Measurements from ENCODE around the gene RCOR1.
"Not testable (repeated sequence)": the region's sequence is repeated elsewhere in the genome, so short reads cannot be mapped to it uniquely, and the experiment has no call there.

Gene RCOR1

GRCh38 chr14:102593061-102593824, 794 bp downstream of the RCOR1 start:
- peak; percentile 78 for DNase-seq (ENCODE audit: low spot score)

- DNase-seq (ENCODE audit: low spot score), result no peak
These were observed 1.3 kb downstream of the RCOR1 start for GRCh38 chr14:102593825-102594137.

- peak; percentile 67 for DNase-seq (ENCODE audit: low spot score)
These were observed 2.2 kb downstream of the RCOR1 start for GRCh38 chr14:102594514-102595175.

GRCh38 chr14:102601378-102601925, 9.0 kb downstream of the RCOR1 start:
- DNase-seq (ENCODE audit: low spot score), result no peak

GRCh38 chr14:102602421-102603292, 10.2 kb downstream of the RCOR1 start:
- no peak for DNase-seq (ENCODE audit: low spot score)

- DNase-seq (ENCODE audit: low spot score), result no peak
These were observed 11.0 kb downstream of the RCOR1 start for GRCh38 chr14:102603293-102603907.

- DNase-seq (ENCODE audit: low spot score), result no peak
These were observed 11.7 kb downstream of the RCOR1 start for GRCh38 chr14:102604183-102604582.

- DNase-seq (ENCODE audit: low spot score), result no peak
These were observed 12.6 kb downstream of the RCOR1 start for GRCh38 chr14:102605029-102605428.

GRCh38 chr14:102606296-102606695, 13.8 kb downstream of the RCOR1 start:
- no peak for DNase-seq (ENCODE audit: low spot score)

- DNase-seq (ENCODE audit: low spot score), result no peak
These were observed 15.6 kb downstream of the RCOR1 start for GRCh38 chr14:102608064-102608446.

GRCh38 chr14:102610968-102611811, 18.7 kb downstream of the RCOR1 start:
- DNase-seq (ENCODE audit: low spot score), result no peak

GRCh38 chr14:102616318-102616717, 23.9 kb downstream of the RCOR1 start:
- no peak for DNase-seq (ENCODE audit: low spot score)

- DNase-seq (ENCODE audit: low spot score), result no peak
These were observed 24.4 kb downstream of the RCOR1 start for GRCh38 chr14:102616799-102617198.

GRCh38 chr14:102619012-102619411, 26.6 kb downstream of the RCOR1 start:
- DNase-seq (ENCODE audit: low spot score), result not testable (repeated sequence)

- DNase-seq (ENCODE audit: low spot score), result no peak
These were observed 28.0 kb downstream of the RCOR1 start for GRCh38 chr14:102620413-102620812.

GRCh38 chr14:102622262-102622885, 29.9 kb downstream of the RCOR1 start:
- DNase-seq (ENCODE audit: low spot score), result no peak

- DNase-seq (ENCODE audit: low spot score), result no peak
These were observed 32.2 kb downstream of the RCOR1 start for GRCh38 chr14:102624666-102625065.

GRCh38 chr14:102625564-102626296, 33.3 kb downstream of the RCOR1 start:
- no peak for DNase-seq (ENCODE audit: low spot score)

GRCh38 chr14:102626530-102626929, 34.1 kb downstream of the RCOR1 start:
- DNase-seq (ENCODE audit: low spot score), result no peak

- no peak for DNase-seq (ENCODE audit: low spot score)
These were observed 36.6 kb downstream of the RCOR1 start for GRCh38 chr14:102629011-102629444.
